AG10803 (cell line): ENCODE data around the gene FXYD4.

Source experiments
- DNase-seq: peaks from one replicate; pipeline ENCODE4 v3.0.0; 2010; ENCODE audit warnings: low read depth
- H3K4me3 ChIP-seq: 2 replicates; pipeline ENCODE4 v1.5.1; 2011; ENCODE audit warnings: mild to moderate bottlenecking, low read length, control low read depth
- CTCF ChIP-seq: conservative IDR thresholded peaks from 2 replicates; pipeline ENCODE4 v1.5.1; 2011; ENCODE audit warnings: mild to moderate bottlenecking, low read length, control low read depth, inconsistent platforms

Gene FXYD4

GRCh38 chr10:43401627-43402026 is 30.2 kb downstream of the FXYD4 start:
- TF ChIP-seq CTCF = no peak
- H3K4me3 ChIP-seq = no peak overlapping the region

DNA sequence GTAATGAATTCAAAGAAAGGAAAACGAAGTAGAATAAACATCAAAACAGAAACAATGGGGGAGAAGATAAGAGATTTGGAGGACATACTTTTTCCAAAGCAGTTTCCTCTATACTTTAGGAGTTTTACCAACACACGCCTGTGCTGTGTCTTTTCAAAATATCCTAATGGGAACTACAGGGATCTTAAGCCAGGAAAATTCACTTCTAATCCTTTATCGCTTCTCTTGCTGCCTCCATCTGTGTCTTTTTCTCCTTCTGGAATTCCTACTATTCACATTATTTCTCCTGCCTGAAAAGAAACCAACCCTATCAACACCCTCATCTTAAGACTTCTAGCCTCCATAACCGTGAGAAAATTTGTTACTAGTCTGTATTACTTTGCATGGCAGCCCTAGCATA is 30.7 kb downstream of the FXYD4 start:
- no peak overlapping the region for H3K4me3 ChIP-seq
- TF ChIP-seq CTCF = no peak
- no peak for DNase-seq

More at GRCh38 chr10:43401627-43402026, 30.2 kb downstream of the FXYD4 start:
- no peak for DNase-seq

GRCh38 chr10:43402880-43403452 is 31.5 kb downstream of the FXYD4 start:
- TF ChIP-seq CTCF = no peak
- no peak for DNase-seq
- H3K4me3 ChIP-seq = no peak overlapping the region

GRCh38 chr10:43403911-43404703 is 32.7 kb downstream of the FXYD4 start:
- no peak for DNase-seq
- TF ChIP-seq CTCF = no peak
- no peak overlapping the region for H3K4me3 ChIP-seq

DNA sequence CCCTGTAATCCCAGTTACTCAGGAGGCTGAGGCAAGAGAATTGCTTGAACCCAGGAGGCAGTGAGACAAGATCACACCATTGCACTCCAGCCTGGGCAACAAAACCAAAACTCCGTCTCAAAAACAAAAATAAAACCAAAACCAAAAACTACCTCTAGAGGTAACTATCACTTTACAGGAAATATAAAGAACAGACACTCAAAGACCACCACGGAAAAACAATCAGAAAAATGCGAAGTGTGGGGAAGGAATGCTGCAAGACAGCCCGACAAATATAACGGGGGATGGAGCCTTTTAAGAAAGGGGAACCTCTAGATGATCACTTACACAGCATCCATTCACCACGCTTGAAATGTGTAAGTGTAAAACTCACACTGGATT is 33.3 kb downstream of the FXYD4 start:
- TF ChIP-seq CTCF = no peak
- H3K4me3 ChIP-seq = no peak overlapping the region
- DNase-seq = no peak

- peak; percentile 50 for DNase-seq
- peak overlapping the region; percentile 83 for H3K4me3 ChIP-seq
- no peak for TF ChIP-seq CTCF
Observed at GRCh38 chr10:43407148-43407575, 35.7 kb downstream of the FXYD4 start.
